Measurements from ENCODE around the gene TECPR2. TPM values are rescaled to one million over a fixed set of nuclear protein-coding genes. Genes with fewer than 3 reads are reported as not detected.

Gene TECPR2
- total and polyA plus RNA-seq, 2 of the 13 experiments (the other 11 are each of a cell fraction or from before 2014, with no cell fraction given), result 3.5 to 5.7 TPM

GRCh38 chr14:102507081-102507856, 144.5 kb downstream of the TECPR2 start:
- in situ Hi-C loops (cut with HindIII; ENCODE audit: extremely low pct_ligation_motif_present, low pct_unique_long_range_greater_than_20kb) (no loop called here), intact Hi-C loops (cut with micrococcal nuclease; ENCODE audit: unreplicated experiment) (no loop called here)
- ATAC-seq, result no peak
- FAIRE-seq, result no peak
- Histone ChIP-seq H2AFZ (ENCODE audit: low read length) (no peak overlapping the region), H3K4me2 (ENCODE audit: low read depth, low read length) (no peak overlapping the region), H3K79me2 (ENCODE audit: insufficient read depth, low read length) (no peaks in the 10 kb centered on the region), H4K20me1 (ENCODE audit: insufficient read depth, low read length) (no peaks in the 10 kb centered on the region), H3K27me3 (ENCODE audit: control insufficient read depth in 1 of 2, insufficient read depth in 2 of 2, low read length in 2 of 2) (no peaks in the 10 kb centered on the region; a peak in 2 of 5 replicates), H3K9me3 (ENCODE audit: low read length) (no peaks in the 10 kb centered on the region), H3K27ac (ENCODE audit: extremely low read length, insufficient read depth, low read length) (no peak overlapping the region), H3K36me3 (replicated peaks in 1 of 2; ENCODE audit: control insufficient read depth in 1 of 2, insufficient read depth in 2 of 2, low read length in 2 of 2) (peaks cover 3 to 4% of the 10 kb centered on the region in 2 experiments; a peak in 1 of 5 replicates), H3K4me1 (ENCODE audit: insufficient read depth, low read length) (peaks cover 30% of the 10 kb centered on the region), H3K4me3 (replicated peaks in 1 of 3; ENCODE audit: insufficient read depth in 1 of 3, low read depth in 2 of 3, low read length in 3 of 3) (no peak overlapping the region), H3K9ac (ENCODE audit: insufficient read depth, low read depth, low read length) (no peak overlapping the region)
- TF ChIP-seq KDM2A (CRISPR knock-in tag; IDR thresholded peaks at IDR 0.05; ENCODE audit: borderline replicate concordance, low read depth) (no peak), SOX6 (IDR thresholded peaks at IDR 0.05) (no peak), SOX6 (CRISPR knock-in tag; IDR thresholded peaks at IDR 0.05) (no peak), ZNF546 (CRISPR knock-in tag; conservative IDR thresholded peaks at IDR 0.05) (no peak), ZFP41 (CRISPR knock-in tag; IDR thresholded peaks at IDR 0.05; ENCODE audit: borderline replicate concordance) (no peak), ZNF75D (CRISPR knock-in tag; IDR thresholded peaks at IDR 0.05; ENCODE audit: borderline replicate concordance) (no peak), RFX5 (IDR thresholded peaks at IDR 0.05; ENCODE audit: low read depth, low read length) (no peak), ZBTB7A (CRISPR knock-in tag; IDR thresholded peaks at IDR 0.05) (no peak), ZNF414 (CRISPR knock-in tag; IDR thresholded peaks at IDR 0.05) (no peak), DZIP1 (CRISPR knock-in tag; IDR thresholded peaks at IDR 0.05) (no peak)
- TF ChIP-seq, protein P1, sequence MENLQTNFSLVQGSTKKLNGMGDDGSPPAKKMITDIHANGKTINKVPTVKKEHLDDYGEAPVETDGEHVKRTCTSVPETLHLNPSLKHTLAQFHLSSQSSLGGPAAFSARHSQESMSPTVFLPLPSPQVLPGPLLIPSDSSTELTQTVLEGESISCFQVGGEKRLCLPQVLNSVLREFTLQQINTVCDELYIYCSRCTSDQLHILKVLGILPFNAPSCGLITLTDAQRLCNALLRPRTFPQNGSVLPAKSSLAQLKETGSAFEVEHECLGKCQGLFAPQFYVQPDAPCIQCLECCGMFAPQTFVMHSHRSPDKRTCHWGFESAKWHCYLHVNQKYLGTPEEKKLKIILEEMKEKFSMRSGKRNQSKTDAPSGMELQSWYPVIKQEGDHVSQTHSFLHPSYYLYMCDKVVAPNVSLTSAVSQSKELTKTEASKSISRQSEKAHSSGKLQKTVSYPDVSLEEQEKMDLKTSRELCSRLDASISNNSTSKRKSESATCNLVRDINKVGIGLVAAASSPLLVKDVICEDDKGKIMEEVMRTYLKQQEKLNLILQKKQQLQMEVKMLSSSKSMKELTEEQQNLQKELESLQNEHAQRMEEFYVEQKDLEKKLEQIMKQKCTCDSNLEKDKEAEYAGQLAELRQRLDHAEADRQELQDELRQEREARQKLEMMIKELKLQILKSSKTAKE (CRISPR knock-in tag; IDR thresholded peaks at IDR 0.05; ENCODE audit: borderline replicate concordance), result no peak
- ChIA-PET POLR2A (interaction anchor here (0.9 to 1.8 kb wide), 5 partner anchors 9 to 186 kb away, joined by 3 to 11 read pairs (median 9); no protein-coding TSS in a partner anchor), CTCF (ENCODE audit: low intra/inter-chr PET ratio, low total read pairs) (no interaction called here)
- no peak for DNase-seq (ENCODE audit: low spot score)
- WGBS (ENCODE audit: low lambda C conversion rate), result 99% methylated on average over 52 of the region's 115 CpGs
- no TSS peak for BruUV-seq (replicated peaks)
